GM18508 (cell line): ENCODE measurements around the gene ACO2.

ENCODE experiments used
- ATAC-seq: cut with Tn5 transposase; IDR thresholded peaks from one replicate; pipeline ENCODE4 v1.9.1; 2021; ENCODE audit warnings: moderate number of reproducible peaks; ENCODE audit not compliant: insufficient read depth, unreplicated experiment

The ACO2 gene

DNA sequence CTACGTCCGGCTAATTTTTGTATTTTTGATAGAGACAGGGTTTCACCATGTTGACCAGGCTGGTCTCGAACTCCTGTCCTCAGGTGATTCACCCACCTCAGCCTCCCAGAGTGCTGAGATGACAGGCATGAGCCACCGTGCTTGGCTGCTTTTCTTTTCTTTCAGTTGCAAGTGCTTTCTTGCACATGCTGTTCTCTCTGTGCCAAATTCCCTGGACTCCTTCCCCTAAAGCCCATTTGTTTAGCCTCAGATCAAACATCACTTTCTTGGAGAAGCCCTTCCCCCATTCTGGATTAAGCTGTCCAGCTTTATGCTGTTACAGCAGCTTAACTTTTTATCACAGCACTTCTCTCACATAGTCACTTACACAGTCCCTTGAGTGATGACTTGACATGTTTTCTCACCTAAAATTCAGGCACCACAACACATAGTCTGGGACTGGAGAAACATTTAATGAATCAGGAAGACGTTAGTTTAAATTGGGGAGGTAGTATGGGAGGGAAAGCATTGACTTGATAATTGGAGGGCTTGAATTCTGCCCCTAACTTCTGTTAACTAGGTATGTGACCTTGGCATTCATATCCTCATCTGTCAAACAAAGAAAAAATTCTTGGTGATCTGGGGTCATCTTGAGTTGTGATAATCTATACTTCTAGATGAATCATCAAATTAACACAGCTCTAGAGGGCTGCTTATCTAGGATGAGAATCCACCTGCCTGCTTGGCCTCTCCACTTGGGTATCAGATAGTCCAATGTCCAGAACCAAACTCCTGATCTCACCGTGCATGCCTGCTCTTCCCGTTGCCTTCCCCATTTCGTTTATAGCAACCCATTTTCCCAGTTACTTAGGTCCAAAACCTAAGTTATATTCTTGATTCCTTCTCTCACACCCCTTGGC is 18.4 kb downstream of the ACO2 start:
- no peak for ATAC-seq

DNA sequence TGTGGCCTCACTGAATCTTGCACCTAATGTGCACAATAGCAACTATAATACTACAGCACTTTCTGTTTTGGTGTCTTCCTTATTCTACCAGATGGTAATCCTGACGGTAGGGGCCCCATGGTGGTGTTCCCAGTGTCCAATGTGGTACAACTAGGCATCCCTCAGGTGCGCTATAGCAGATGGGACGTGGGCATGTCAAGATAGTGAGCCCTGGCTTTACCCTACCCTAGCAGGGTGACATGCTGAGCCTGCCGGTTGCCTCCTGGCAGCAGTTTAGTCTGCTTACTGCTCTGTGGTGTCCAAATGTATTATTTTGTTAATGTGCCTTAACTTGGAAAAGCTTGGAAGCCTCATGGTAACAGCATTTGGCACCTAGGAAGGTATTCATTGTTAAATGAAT is 19.2 kb downstream of the ACO2 start:
- ATAC-seq = no peak

DNA sequence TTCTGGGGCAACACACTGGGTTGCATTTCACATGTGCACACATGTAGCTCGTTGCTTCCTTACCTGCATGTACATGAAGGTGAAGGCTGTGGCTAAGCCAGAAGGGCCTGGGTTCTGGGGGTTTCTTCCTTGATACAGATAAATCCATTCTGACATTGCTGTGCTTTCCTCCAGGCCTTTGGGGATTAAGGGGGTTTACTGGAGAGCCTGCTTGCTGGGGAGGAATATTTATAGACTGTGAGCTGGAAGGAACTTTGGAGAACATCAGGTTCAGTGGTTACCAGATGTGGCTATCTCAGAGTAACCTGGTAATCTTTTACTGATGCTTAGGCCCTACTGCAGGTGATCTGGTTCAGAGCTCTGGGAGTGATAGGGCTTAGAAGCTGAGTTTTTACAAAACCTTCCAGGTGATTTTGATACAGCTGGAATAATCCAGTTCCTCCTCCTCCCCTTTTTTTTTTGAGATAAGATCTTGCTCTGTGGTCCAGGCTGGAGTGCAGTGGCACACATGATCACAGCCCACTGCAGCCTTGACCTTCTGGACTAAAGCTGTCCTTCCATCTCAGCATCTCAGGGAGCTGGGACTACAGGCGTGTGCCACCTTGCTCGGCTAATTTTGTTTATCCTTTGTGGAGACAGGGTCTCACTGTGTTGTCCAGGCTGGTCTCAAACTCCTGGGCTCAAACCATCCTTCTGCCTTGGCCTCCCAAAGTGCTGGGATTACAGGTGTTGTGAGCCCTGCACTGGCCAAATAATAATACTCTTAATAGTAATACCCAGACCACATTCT is 19.9 kb downstream of the ACO2 start:
- ATAC-seq = no peak

DNA sequence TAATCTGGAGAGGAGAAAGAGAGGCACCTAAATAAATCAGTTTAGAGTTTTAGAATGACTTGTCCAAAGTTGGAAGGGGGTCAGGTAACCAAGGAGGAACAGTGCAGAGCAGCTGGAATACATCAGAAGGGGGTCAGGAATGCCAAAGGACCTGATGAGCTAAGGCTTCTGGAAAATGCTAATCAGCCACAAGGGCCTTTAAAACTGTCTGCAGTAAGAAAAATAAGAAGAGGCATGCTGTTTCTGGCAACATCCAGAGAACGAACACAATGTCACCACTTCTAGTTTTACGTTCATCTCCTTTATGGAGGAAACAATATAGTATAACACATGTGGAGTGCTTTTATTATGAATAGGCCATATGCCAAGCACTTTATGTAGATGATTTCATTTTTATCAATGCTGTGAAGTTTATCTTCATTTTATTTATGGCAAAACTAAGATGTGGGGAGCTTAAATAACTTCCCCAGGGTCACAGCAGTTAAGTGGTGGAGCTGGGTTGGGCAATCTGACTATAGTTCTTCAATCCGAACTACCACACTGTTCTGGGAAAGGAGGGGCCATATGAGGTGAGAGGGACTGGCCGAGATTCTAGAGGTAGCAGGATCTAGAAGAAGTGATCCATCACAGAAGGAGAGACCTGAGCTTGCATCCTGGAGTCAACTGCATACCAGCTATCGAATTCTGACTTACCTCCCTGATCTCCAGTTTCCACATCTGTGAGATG is 22.6 kb downstream of the ACO2 start:
- ATAC-seq = no peak

DNA sequence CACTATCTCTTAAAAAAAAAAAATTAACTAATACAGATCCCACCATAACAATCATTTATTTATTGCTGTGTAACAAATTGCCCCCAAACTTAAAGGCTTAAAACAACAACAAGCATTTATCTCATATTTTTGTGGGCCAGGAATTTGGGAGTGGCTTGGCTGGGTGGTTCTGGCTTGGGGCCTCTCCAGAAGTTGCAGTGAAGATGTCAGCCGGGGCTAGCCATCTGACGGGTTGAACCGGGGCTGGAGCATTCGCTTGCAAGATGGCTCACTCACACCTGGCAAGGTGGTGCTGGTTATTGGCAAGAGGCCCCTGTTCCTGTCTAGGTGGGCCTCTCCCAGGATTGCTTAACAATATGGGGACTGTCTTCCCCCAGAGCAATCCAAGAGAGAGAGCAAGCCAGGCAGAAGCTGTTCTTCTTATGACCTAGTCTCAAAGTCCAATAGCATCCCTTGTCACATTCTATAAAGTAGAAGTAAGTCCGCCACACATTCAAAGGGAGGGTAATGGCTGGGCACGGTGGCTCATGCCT is 29.5 kb downstream of the ACO2 start:
- no peak for ATAC-seq

DNA sequence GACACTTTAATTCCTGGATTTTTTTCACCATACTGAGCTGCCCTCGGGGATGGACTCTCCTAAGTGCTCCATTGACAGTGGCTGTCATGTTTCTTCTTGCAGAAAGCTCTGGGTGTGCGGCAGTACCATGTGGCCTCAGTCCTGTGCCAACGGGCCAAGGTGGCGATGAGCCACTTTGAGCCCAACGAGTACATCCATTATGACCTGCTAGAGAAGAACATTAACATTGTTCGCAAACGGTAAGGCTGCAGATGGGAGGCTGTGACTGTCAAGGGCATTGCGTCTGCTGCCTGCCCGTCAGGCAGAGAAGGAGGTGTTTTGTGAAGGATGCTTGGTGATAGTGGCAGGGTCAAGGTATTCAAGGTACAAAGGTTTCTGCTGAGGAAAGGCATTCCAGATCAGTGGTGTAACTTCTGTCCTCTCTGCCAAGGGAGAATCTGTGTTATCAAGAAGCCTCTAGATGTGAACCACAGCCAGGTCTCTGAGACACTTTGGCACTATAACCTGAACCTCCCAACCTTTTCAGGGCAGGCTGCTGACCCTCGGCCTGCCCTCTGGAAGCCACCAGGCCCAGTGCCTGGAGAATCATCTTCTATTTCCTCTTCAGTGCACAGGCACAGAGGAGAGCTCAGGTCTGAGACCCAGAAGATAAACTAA is 30.8 kb downstream of the ACO2 start:
- ATAC-seq = no peak

DNA sequence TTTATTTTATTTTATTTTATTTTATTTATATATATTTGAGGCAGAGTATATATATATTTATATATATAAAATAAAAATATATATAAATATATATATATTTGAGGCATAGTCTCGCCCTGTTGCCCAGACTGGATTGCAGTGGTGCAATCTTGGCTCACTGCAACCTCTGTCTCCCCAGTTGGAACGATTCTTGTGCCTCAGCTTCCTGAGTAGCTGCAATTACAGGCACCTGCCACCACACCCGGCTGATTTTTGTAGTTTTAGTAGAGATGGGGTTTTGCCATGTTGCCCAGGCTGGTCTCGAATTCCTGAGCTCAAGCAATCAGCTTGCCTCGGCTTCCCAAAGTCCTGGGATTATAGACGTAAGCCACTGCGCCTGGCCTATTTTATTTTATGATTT is 31.4 kb downstream of the ACO2 start:
- ATAC-seq = no peak

DNA sequence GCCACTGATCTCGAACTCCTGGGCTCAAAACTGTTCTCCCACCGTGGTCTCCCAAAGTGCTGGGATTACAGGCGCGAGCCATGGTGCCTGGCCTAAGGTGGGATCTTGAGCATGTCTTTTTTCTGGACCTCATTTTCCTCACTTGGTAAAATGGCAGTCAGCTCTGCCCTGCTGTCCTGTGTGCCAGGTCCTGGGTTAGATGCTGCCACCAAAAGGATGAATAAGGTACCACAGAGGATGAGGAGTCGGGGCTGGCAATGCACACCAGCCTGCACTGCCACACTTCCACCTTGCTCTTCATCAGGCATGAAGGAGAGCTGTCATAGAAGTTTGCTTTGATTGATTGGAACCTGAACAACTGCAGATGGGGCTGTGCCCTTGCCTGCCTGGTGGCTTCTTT is 32.3 kb downstream of the ACO2 start:
- no peak for ATAC-seq

DNA sequence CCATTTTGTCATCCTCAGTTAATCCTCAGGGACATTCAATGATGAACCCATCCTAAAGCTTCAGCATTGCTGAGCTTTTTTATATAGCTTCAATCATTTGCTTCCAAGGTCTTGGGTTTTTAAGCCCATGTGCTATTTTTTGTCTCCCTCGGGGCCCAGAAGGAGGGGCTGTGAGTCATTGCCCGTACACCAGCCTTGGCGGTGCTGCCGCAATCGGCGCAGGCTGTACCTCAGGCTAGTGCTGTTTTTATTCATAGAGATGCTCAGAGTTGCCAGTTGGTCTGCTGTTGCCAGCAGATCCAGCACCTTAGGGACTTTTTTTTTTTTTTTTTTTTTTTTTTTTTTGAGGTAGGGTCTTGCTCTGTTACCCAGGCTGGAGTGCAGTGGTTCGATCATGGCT is 35.5 kb downstream of the ACO2 start:
- no peak for ATAC-seq

DNA sequence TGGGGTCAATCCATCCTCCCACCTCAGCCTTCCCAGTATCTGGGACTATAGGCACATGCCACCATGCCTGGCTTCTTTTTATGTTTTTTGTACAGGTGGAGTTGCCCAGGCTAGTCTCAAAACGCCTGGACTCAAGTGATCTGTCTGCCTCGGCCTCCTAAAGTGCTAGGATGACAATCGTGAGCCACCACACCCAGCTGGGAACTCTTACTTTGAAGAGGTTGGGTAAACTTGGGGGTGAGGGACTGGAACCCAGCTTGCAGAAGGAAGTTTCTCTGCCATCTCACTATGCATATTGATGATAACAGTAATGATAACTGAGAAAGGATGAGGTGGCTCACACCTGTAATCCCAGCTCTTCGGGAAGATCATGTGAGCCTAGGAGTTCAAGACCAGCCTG is 35.9 kb downstream of the ACO2 start:
- ATAC-seq = no peak

DNA sequence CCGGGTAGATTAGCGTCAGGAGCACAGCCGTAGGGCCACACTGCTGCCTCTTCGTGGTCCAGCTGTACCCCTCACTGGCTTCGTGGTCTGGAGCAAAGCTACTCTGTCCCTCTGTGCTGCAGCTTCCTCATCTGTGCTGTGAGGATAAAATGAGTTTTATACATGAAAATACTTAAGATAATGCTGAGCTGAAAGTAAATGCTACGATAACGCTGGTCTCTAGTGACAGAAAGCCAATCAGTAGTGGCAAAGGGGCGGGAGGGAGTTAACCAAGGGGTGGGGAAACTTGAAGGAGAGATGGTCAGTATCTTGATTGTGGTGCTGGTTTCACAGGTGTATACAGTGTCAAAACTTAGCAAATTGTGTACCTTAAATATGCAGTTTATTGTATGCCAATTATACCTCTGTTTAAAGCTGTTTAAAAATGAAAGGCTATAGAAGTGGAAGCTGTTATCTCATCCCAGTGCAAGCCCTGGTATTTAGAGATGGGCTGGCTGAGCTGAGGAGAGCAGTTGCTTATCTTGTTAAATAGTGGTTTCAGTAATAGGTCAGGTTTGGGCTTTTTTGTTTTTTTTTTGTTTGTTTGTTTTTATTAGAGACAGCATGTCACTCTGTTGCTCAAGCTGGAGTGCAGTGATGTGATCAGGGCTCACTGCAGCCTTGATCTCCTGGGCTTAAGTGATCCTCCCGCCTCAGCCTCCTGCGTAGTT is 36.7 kb downstream of the ACO2 start:
- no peak for ATAC-seq

DNA sequence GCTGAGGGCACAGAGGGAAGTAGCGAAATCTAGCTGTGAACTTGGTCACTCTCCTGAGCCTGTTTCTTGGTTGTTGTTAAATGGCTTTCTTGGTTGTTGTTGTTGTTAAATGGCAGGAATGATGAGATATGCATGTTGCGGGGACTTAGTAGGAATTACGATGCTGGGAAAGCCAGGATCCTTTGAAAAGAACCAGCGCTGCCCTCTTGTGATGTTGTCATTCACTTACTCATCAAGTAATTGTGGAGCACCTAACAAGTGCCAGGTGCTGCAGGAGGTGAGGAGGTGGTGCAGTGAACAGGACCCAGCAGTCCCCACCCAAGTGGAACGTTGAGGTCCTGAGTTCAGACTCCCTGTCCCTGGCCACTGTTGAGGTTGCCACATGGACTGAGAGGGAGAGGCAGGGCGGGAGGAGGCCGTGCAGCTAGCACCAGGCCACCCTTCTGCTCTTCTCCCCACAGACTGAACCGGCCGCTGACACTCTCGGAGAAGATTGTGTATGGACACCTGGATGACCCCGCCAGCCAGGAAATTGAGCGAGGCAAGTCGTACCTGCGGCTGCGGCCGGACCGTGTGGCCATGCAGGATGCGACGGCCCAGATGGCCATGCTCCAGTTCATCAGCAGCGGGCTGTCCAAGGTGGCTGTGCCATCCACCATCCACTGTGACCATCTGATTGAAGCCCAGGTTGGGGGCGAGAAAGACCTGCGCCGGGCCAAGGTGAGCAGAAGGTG is 38.6 kb downstream of the ACO2 start:
- ATAC-seq = no peak

DNA sequence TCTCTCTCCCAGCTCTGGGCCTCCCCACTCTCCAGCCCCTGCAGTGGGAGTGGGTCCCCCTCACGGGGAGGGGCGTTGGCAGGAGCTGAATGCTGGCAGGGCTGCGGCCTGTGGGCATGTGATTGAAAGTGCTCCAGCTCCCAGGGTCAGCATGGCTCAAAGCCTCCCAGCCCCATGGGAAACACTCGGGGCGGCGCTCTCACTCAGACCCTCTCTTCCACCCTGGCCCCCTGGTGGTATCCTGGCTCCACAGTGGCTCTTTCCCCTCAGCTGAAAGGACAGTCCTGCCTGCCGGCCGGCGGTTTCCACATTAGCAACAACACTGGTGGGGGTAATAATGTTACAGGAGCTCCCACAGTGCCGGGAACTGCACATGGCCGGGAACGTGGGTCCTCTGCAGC is 39.9 kb downstream of the ACO2 start:
- ATAC-seq = no peak

DNA sequence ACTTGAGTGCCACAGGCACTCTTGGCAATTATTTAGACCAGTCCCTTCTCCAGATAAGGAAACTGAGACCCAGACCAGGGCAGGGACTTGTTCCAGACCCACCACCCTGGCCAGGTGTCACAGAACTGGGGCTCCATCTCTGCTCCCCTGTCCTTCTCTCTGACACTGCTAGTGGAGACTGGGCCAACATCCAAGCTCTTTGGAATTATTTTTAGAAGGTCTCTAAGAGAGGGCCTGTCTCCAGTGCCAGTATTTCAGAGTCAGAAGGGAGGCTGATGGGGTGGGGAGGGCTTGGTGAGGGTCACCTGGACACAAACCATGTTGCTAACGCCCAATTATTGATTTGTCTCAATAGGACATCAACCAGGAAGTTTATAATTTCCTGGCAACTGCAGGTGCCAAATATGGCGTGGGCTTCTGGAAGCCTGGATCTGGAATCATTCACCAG is 42.6 kb downstream of the ACO2 start:
- no peak for ATAC-seq

DNA sequence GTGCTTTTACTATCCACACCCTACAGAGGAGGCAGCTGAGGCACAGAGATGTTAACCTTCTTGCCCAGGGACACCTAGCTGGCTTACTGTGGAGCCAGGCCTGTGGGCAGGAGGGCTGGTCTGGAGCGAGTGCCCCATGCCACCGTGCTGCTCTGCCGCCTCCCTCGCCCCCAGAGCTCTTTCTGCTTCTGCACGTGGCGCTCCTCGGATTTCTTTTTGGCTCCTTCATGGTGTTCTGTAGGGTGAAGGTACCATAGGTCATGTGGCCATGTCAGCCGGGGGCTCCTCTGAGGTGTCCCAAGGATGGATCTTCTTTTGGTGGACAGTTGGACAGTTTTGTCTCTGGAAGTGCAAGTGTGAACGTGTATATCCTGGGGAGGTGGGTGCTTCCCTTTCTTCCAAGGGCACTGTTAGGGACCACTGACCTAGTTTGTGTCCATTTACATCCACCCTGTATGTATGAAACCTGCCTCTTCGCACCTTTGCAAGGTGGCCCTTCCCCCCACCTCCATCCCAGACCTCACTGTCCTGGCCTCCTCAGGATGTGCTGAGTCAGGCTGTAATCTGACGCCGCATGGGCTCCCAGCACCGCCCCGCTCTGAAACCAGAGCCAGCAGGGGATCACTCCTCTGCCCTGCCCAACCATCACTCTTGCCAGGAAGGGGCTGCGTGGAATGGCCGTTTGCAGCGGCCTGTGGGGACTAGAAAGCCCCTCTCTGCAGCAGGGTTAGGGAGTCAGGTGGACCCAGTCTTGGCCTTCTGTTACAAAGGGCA is 43.7 kb downstream of the ACO2 start:
- ATAC-seq = no peak

DNA sequence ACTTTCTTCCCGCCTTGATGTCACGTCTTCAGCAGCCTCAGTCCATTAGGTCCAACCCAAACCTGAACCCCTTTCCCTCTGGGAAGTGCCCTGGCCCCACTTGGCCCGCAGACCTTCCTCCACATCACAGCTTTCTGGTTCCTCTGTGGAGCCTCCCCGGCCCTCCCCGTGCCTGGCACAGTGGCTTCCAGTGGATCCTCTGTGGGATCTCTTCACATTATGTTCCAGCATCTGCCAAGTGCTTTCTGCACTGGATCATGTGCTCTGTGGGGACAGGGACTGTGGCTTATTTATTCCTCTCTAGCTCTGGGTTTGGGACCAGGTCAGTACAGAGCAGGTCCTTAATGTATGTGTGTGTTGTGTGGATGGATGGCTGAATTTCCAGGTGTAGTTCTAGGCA is 44.5 kb downstream of the ACO2 start:
- no peak for ATAC-seq

DNA sequence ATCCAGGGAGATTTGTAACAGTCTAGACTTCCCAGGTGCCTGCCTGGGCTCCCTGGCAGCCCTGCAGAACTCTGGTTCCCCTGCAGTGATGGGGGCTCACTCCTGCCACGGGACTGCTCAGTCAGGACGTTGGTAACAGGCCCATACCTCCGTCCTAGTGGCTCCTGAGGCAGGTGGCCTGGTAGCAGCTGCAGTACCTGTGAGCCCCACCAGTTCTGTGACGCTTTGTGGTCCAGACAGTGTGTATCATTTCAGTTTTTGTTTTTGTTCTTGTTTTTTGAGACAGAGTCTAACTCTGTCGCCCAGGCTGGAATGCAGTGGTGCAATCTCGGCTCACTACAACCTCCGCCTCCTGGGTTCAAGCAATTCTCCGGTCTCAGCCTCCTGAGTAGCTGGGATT is 47.5 kb downstream of the ACO2 start:
- no peak for ATAC-seq
